HEK293T (cell line): Measurements from ENCODE around the gene DGKH.
"Not testable (repeated sequence)": the region's sequence is repeated elsewhere in the genome, so short reads cannot be mapped to it uniquely, and the experiment has no call there.

Experiments
- CTCF ChIA-PET: fragments of 350-600 bp; formaldehyde crosslinking; extraction: SDS; loops from one replicate; lab custom pipeline; 2021; ENCODE audit warnings: antibody characterized with exemption, inconsistent platforms; lab: Yijun Ruan, JAX
- POLR2A ChIA-PET: fragments of 350-600 bp; formaldehyde crosslinking; extraction: SDS; loops from one replicate; lab custom pipeline; 2020; ENCODE audit warnings: antibody characterized with exemption, inconsistent platforms; lab: Yijun Ruan, JAX
- DNase-seq: peaks from one replicate; pipeline ENCODE4 v3.0.0; 2012; ENCODE audit warnings: mixed read lengths; ENCODE audit errors: extremely low spot score
- ARNT ChIP-seq: fragments of 450-650 bp; IDR thresholded peaks from 2 replicates; pipeline ENCODE4 v1.6.1; 2017; ENCODE audit warnings: mild to moderate bottlenecking
- BHLHE40 ChIP-seq: fragments of 450-650 bp; IDR thresholded peaks from 2 replicates; pipeline ENCODE4 v1.6.1; 2016; ENCODE audit warnings: mild to moderate bottlenecking, moderate library complexity, borderline replicate concordance
- CTBP1 ChIP-seq: fragments of 450-650 bp; IDR thresholded peaks from 2 replicates; pipeline ENCODE4 v1.6.1; 2016; ENCODE audit warnings: borderline replicate concordance
- ELF4 ChIP-seq: fragments of 450-650 bp; IDR thresholded peaks from 2 replicates; pipeline ENCODE4 v1.6.1; 2017; ENCODE audit warnings: antibody characterized with exemption
- FOXA1 ChIP-seq: fragments of 450-650 bp; IDR thresholded peaks from 2 replicates; pipeline ENCODE4 v1.6.1; 2016; ENCODE audit warnings: mild to moderate bottlenecking
- FOXK2 ChIP-seq: fragments of 450-650 bp; IDR thresholded peaks from 2 replicates; pipeline ENCODE4 v1.6.1; 2016; ENCODE audit warnings: mild to moderate bottlenecking
- FOXM1 ChIP-seq: fragments of 450-650 bp; IDR thresholded peaks from 2 replicates; pipeline ENCODE4 v1.6.1; 2017; ENCODE audit warnings: mild to moderate bottlenecking, borderline replicate concordance
- HDGF ChIP-seq: fragments of 450-650 bp; IDR thresholded peaks from 2 replicates; pipeline ENCODE4 v1.6.1; 2017; ENCODE audit warnings: antibody characterized with exemption, borderline replicate concordance
- L3MBTL2 ChIP-seq: fragments of 450-650 bp; conservative IDR thresholded peaks from 2 replicates; pipeline ENCODE4 v1.6.1; 2016; ENCODE audit warnings: mild to moderate bottlenecking
- LEF1 ChIP-seq: fragments of 450-650 bp; IDR thresholded peaks from 2 replicates; pipeline ENCODE4 v1.6.1; 2017; ENCODE audit warnings: mild to moderate bottlenecking, borderline replicate concordance
- NFRKB ChIP-seq: fragments of 450-650 bp; IDR thresholded peaks from 2 replicates; pipeline ENCODE4 v1.6.1; 2016; ENCODE audit warnings: mild to moderate bottlenecking, moderate library complexity
- SP1 ChIP-seq: fragments of 450-650 bp; IDR thresholded peaks from 2 replicates; pipeline ENCODE4 v1.6.1; 2017
- SUZ12 ChIP-seq: fragments of 450-650 bp; IDR thresholded peaks from 2 replicates; pipeline ENCODE4 v1.6.1; 2016; ENCODE audit warnings: mild to moderate bottlenecking
- TARDBP ChIP-seq: fragments of 450-650 bp; IDR thresholded peaks from 2 replicates; pipeline ENCODE4 v1.6.1; 2016
- ZNF384 ChIP-seq: fragments of 450-650 bp; IDR thresholded peaks from 2 replicates; pipeline ENCODE4 v1.6.1; 2016
- TF ChIP-seq, protein P1 (sequence below): fragments of 450-650 bp; IDR thresholded peaks from 2 replicates; pipeline ENCODE4 v1.6.1; 2016

Gene DGKH

DNA sequence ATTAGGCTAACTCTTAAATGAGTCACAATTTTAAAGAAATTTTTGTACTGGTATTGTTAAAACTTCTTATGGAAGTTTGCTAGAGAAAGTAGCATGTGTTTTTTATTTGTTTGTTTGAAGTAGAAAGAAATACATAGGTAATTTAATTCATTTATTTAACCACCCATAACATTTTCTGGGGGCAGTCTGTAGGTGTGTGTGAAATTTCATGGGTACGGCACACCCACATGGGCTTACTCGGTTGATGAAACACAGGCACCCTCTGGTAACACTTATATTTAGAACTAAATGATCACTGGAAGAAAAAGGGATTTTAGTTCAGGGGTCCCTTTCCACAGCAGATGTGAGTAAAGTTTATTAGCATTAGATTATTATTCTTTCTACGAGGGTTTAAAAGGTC, 88.1 kb downstream of the DGKH start:
- CTCF ChIA-PET, result no interaction called here
- TF ChIP-seq FOXK2 (no peak), L3MBTL2 (no peak)
- TF ChIP-seq, protein P1, sequence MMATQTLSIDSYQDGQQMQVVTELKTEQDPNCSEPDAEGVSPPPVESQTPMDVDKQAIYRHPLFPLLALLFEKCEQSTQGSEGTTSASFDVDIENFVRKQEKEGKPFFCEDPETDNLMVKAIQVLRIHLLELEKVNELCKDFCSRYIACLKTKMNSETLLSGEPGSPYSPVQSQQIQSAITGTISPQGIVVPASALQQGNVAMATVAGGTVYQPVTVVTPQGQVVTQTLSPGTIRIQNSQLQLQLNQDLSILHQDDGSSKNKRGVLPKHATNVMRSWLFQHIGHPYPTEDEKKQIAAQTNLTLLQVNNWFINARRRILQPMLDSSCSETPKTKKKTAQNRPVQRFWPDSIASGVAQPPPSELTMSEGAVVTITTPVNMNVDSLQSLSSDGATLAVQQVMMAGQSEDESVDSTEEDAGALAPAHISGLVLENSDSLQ, result no peak

DNA sequence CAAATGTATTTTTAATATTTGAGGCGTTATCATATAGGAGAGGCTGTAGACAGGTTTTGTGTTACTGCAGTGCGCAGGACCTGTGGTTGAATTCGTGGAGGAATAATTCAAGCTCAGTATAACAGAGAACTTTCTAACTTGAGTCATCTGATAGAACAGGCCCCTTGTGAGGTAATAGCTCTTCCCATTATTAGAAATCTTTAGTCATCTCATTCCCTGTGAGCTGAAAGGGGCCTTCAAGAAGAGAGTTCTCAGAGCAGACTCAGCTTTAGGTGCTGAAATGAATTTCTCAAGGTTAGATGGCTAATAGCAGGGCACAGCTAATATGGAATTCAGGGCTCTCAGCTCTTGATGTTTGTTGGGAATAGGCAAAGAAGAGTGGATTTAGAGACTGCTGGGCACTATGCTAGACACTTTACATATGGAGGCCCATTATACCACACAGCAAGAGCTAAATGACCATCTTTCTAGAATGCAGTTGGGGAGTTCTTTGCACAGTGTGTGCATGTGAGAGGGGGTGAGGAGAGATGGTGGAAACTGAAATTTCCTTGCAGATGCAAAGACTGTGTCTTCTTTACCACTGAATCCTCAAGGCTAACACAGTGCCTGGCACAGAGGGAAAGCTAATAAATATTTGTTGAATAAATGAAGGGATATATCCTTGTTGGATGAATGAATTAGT, 89.5 kb downstream of the DGKH start:
- CTCF ChIA-PET, result interaction anchor here (1.3 kb wide), 1 partner anchor 12 kb away, joined by 3 read pairs; no protein-coding TSS in a partner anchor
- DNase-seq, result no peak
- TF ChIP-seq SP1, result no peak
- TF ChIP-seq FOXK2, result no peak
- TF ChIP-seq FOXM1, result no peak
- no peak for TF ChIP-seq ZNF384
- TF ChIP-seq CTBP1, result no peak
- TF ChIP-seq, protein P1, result no peak
- TF ChIP-seq LEF1, result no peak
- TF ChIP-seq SUZ12, result no peak
- TF ChIP-seq BHLHE40, result no peak
- TF ChIP-seq NFRKB, result no peak
- no peak for TF ChIP-seq TARDBP
- no peak for TF ChIP-seq HDGF
- TF ChIP-seq ELF4, result no peak
- no peak for TF ChIP-seq ARNT
- POLR2A ChIA-PET, result no interaction called here

More for the DNA sequence above, 88.1 kb downstream of the DGKH start:
- POLR2A ChIA-PET, result no interaction called here
- no peak for DNase-seq

DNA sequence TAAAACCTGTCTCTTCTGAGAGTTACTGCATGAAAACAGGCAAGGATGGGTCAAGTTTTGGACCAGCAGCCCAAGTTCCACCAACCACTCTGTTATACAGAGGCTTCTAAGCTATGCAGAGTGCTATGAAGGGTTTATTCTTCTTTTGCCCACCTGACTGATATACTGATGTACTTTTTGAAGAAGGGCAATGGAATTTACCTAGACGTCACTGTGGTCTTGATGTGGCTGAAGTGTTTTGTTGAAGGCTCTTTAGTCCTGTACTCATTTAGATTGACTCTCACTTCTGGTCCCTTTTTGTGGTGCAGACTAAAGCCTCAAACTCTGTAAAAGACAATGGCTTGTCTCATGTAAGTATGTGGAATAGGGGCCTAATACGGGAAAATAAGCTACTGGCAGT, 92.0 kb downstream of the DGKH start:
- ChIA-PET CTCF (no interaction called here), POLR2A (no interaction called here)
- TF ChIP-seq FOXA1 (no peak), TARDBP (no peak), FOXK2 (no peak), FOXM1 (no peak), SUZ12 (no peak), ARNT (no peak), LEF1 (no peak)
- DNase-seq, result no peak

DNA sequence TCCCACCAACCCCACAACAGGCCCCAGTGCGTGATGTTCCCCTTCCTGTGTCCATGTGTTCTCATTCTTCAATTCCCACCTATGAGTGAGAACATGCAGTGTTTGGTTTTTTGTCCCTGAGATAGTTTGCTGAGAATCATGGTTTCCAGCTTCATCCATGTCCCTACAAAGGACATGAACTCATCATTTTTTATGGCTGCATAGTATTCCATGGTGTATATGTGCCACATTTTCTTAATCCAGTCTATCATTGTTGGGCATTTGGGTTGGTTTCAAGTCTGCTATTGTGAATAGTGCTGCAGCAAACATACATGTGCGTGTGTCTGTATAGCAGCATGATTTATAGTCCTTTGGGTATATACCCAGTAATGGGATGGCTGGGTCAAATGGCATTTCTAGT, 92.6 kb downstream of the DGKH start:
- DNase-seq, CTCF ChIA-PET, POLR2A ChIA-PET: not testable (repeated sequence)

DNA sequence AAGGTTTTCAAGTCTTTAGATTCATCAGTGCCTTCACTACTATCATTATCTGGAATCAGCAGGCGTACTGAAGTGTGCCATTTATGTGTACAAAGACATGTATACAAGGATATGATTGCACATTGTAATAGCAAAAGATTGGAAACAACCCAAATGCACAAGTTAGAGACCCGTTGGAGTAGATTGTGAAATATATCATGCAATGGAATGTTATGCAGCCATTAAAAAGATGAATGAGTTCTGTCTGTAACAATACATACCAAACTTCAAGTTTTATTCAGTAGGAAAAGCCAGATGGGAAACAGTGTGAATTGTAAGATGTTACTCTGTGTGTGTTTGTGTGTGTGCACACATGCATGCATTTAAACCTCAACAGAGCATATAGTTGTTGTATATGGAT, 97.9 kb downstream of the DGKH start:
- CTCF ChIA-PET, result no interaction called here
- TF ChIP-seq ZNF384, result no peak
- TF ChIP-seq CTBP1, result no peak
- TF ChIP-seq FOXA1, result no peak
- no peak for TF ChIP-seq TARDBP
- no peak for TF ChIP-seq ARNT
- TF ChIP-seq SUZ12, result no peak
- TF ChIP-seq NFRKB, result no peak
- no peak for TF ChIP-seq ELF4
- DNase-seq, result no peak
- POLR2A ChIA-PET, result no interaction called here

DNA sequence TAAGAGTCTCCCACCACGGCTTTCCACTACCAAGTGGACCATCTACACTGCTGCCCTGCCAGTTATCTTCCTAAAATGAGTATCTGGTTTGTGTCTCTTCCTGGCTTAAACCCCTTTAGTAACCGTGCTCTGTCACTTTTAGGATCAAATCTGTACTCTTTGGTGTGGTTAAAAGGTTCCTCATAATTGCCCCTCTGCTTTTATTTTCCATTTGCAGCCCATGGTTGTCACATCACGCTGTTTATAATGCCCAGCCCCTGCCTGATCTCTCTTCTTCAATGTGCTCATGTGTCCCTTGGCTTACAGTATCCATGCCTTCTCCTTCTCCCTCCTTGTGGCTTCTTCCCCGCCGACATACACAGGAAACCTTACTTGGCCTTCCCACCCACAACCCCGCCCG, 100.1 kb downstream of the DGKH start:
- DNase-seq, result no peak
- TF ChIP-seq LEF1 (no peak), ZNF384 (no peak), FOXK2 (no peak), FOXM1 (no peak), HDGF (no peak), ELF4 (no peak), SUZ12 (no peak), SP1 (no peak), TARDBP (no peak), FOXA1 (no peak), ARNT (no peak), BHLHE40 (no peak), L3MBTL2 (no peak), NFRKB (no peak)
- TF ChIP-seq, protein P1, result no peak
- ChIA-PET POLR2A (no interaction called here), CTCF (no interaction called here)

DNA sequence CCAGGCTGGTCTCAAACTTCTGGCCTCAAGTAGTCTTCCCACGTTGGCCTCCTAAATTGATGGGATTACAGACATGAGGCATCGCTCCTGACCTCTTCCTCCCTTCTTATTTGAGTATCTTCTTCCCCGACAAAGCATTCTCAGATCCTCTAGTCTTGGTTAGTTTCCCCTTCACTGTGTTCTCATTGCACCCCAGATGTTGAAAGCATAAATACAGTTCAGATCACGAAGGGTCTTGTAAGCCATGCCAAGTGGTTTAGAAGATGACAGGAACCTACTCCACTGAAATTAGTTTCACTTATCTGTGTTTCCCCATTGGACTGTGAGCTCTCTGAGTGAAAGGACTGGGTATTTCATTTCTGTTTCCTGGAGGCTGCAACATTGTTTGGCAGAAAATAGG, 100.7 kb downstream of the DGKH start:
- DNase-seq, result no peak
- CTCF ChIA-PET, result no interaction called here
- TF ChIP-seq ELF4 (no peak), HDGF (no peak), ARNT (no peak), SP1 (no peak), FOXK2 (no peak), BHLHE40 (no peak), ZNF384 (no peak), FOXM1 (no peak), SUZ12 (no peak), FOXA1 (no peak), CTBP1 (no peak), L3MBTL2 (no peak), NFRKB (no peak), TARDBP (no peak), LEF1 (no peak)
- TF ChIP-seq, protein P1, result no peak
- POLR2A ChIA-PET, result no interaction called here
